ENCODE results near the gene SERINC5. TPM values are rescaled to one million over a fixed set of nuclear protein-coding genes. Genes with fewer than 3 reads are reported as not detected.

The SERINC5 gene
- total and polyA plus RNA-seq, 4 donors = 6.2 to 84.5 (median 23.9) TPM

DNA sequence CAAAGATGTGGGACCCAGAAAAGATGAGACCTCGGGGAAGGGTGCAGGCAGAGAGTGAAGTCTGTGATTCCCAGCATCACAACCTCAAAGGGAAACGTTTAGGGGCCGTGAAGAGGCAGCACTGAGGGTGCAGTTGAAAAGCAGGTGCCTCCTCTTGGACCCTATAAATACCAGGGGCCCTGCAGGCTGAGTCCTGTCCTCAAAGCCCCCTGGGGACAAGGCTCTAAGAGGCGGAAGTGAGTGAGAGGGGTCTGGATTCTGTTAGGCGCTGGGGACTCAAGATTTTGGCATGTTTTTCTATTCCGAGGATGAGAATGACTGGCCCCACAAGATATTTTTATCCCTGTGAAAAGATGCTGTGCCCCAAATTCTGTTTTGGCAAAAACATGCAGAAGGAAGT lies 112.9 kb downstream of the SERINC5 start:
- WGBS, 2 donors = 74 to 78% methylated on average over 6 of the region's 6 CpGs
- DNase-seq (no peak), ATAC-seq (ENCODE audit: insufficient read depth, low FRiP score) (no peak)
- no peaks in the 10 kb centered on the region for H3K9me3 ChIP-seq (ENCODE audit: control insufficient read depth in 4 of 4, insufficient read depth in 3 of 4, low read length in 3 of 4)
- peak overlapping the region in 1 of 2 donors; percentile 32 for H3K9ac ChIP-seq (ENCODE audit: insufficient read depth in 1 of 2, low read length in 2 of 2)
- TF ChIP-seq, protein P1, sequence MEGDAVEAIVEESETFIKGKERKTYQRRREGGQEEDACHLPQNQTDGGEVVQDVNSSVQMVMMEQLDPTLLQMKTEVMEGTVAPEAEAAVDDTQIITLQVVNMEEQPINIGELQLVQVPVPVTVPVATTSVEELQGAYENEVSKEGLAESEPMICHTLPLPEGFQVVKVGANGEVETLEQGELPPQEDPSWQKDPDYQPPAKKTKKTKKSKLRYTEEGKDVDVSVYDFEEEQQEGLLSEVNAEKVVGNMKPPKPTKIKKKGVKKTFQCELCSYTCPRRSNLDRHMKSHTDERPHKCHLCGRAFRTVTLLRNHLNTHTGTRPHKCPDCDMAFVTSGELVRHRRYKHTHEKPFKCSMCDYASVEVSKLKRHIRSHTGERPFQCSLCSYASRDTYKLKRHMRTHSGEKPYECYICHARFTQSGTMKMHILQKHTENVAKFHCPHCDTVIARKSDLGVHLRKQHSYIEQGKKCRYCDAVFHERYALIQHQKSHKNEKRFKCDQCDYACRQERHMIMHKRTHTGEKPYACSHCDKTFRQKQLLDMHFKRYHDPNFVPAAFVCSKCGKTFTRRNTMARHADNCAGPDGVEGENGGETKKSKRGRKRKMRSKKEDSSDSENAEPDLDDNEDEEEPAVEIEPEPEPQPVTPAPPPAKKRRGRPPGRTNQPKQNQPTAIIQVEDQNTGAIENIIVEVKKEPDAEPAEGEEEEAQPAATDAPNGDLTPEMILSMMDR (IDR thresholded peaks at IDR 0.05; ENCODE audit: control extremely low read depth, extremely low read depth) = no peak
- H3K36me3 ChIP-seq (ENCODE audit: control insufficient read depth in 4 of 4, insufficient read depth in 4 of 4, low read length in 4 of 4) = peaks cover 3 to 43% (median 12%) of the 10 kb centered on the region in 4 donors
- no peaks in the 10 kb centered on the region for H3K27me3 ChIP-seq (ENCODE audit: control insufficient read depth in 3 of 3, insufficient read depth in 3 of 3, low read length in 2 of 3)
- H3K4me1 ChIP-seq (ENCODE audit: control insufficient read depth in 5 of 5, insufficient read depth in 5 of 5, low read length in 5 of 5) = peaks cover 9 to 26% (median 17%) of the 10 kb centered on the region in 5 donors
- peak overlapping the region; percentile 26 to 79 for H3K27ac ChIP-seq (ENCODE audit: low read depth in 1 of 2, low read length in 1 of 2)
- no peak overlapping the region for H3K4me3 ChIP-seq

DNA sequence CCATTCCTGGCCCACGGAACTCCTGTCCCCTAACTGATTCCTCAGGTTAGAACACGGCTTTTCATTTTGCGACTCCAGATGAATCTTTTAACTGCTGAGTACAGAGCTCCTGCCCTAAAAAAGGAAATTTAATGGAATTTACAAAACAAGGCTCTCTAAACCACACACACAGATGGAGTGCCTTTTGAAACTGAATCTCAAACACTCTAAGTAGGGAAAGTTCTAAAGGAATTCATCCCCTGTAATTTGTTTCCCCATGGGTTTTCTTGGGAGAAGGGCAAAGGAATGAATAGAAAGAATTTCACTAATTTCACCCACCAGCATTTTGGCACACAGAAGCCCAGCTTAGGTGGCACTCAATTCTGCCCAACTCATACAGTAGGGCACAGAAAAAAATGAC lies 114.2 kb downstream of the SERINC5 start:
- peaks cover 3 to 34% (median 11%) of the 10 kb centered on the region in 4 donors for H3K36me3 ChIP-seq (ENCODE audit: control insufficient read depth in 4 of 4, insufficient read depth in 4 of 4, low read length in 4 of 4)
- H3K27ac ChIP-seq (ENCODE audit: low read depth in 1 of 2, low read length in 1 of 2) = peak overlapping the region; percentile 65 to 95
- ATAC-seq (ENCODE audit: insufficient read depth, low FRiP score) (no peak), DNase-seq (peak in 2 of 3 donors; percentile 61 to 62)
- H3K9ac ChIP-seq (ENCODE audit: insufficient read depth in 1 of 2, low read length in 2 of 2) = peak overlapping the region; percentile 41 to 87
- peaks cover 9 to 26% (median 17%) of the 10 kb centered on the region in 5 donors for H3K4me1 ChIP-seq (ENCODE audit: control insufficient read depth in 5 of 5, insufficient read depth in 5 of 5, low read length in 5 of 5)
- H3K27me3 ChIP-seq (ENCODE audit: control insufficient read depth in 3 of 3, insufficient read depth in 3 of 3, low read length in 2 of 3) = no peaks in the 10 kb centered on the region
- H3K9me3 ChIP-seq (ENCODE audit: control insufficient read depth in 4 of 4, insufficient read depth in 3 of 4, low read length in 3 of 4) = no peaks in the 10 kb centered on the region
- TF ChIP-seq, protein P1 (IDR thresholded peaks at IDR 0.05; ENCODE audit: control extremely low read depth, extremely low read depth) = no peak
- 52 to 67% methylated on average over 3 of the region's 3 CpGs for WGBS, 2 donors
- no peak overlapping the region for H3K4me3 ChIP-seq

DNA sequence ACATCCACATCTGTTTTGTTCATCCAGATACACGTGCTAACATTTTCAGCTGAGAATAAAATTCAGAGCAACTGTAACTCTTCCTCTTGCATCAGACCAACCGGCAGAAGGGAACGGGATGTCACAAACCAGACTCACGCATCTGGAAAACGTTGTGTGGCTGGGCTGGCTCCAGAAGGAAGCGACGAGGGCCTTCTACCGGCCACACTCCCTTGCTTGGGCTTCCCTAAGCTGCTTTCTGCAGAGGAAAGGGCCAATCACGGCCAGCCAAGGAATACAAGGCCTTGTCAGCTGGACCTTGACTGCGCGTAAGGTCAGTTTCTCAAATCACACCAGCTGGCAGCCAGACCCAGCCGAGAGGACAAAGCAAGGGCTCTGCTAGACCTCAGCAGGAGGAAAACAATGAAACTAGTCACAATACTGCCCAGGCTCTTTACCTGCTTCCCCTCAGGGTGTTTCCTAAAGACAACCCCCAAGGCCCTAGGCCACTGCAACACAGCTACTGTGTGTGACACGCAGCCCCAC lies 114.6 kb downstream of the SERINC5 start:
- Histone ChIP-seq H3K27ac (ENCODE audit: low read depth in 1 of 2, low read length in 1 of 2) (peak overlapping the region; percentile 65 to 95), H3K36me3 (ENCODE audit: control insufficient read depth in 4 of 4, insufficient read depth in 4 of 4, low read length in 4 of 4) (peaks cover 3 to 33% (median 11%) of the 10 kb centered on the region in 4 donors), H3K27me3 (ENCODE audit: control insufficient read depth in 3 of 3, insufficient read depth in 3 of 3, low read length in 2 of 3) (no peaks in the 10 kb centered on the region), H3K9me3 (ENCODE audit: control insufficient read depth in 4 of 4, insufficient read depth in 3 of 4, low read length in 3 of 4) (no peaks in the 10 kb centered on the region), H3K4me3 (no peak overlapping the region), H3K4me1 (ENCODE audit: control insufficient read depth in 5 of 5, insufficient read depth in 5 of 5, low read length in 5 of 5) (peaks cover 9 to 26% (median 17%) of the 10 kb centered on the region in 5 donors), H3K9ac (ENCODE audit: insufficient read depth in 1 of 2, low read length in 2 of 2) (peak overlapping the region; percentile 41 to 87)
- DNase-seq (peak; percentile 91 to 95 (median 94)), ATAC-seq (ENCODE audit: insufficient read depth, low FRiP score) (peak; percentile 78)
- 13 to 34% methylated on average over 13 of the region's 13 CpGs for WGBS, 2 donors
- TF ChIP-seq, protein P1 (IDR thresholded peaks at IDR 0.05; ENCODE audit: control extremely low read depth, extremely low read depth) = no peak

Measured in lung (tissue), 12 donors.